HepG2 (cell line): ENCODE data around the gene CA11. TPM values are rescaled to one million over a fixed set of nuclear protein-coding genes. Genes with fewer than 3 reads are reported as not detected.
A peak's percentile ranks its signal among the peaks of the same experiment; 100 is the strongest.

ENCODE experiments used
- CEBPG ChIP-seq: IDR thresholded peaks from 2 replicates; pipeline ENCODE4 v1.6.1; 2016
- ETV5 ChIP-seq: IDR thresholded peaks from 2 replicates; pipeline ENCODE4 v1.6.1; 2018; ENCODE audit warnings: missing biosample characterization, missing genetic modification reagents, inconsistent platforms, borderline replicate concordance
- HNRNPLL ChIP-seq: fragments of 200-400 bp; formaldehyde crosslinking; IDR thresholded peaks from 2 replicates; pipeline ENCODE4 v1.6.1; 2017; ENCODE audit warnings: mild to moderate bottlenecking, low read depth, low read length; ENCODE audit not compliant: poor library complexity, severe bottlenecking
- LCORL ChIP-seq, 2 experiments: fragments of 450-650 bp in 1 of 2; sonication (generic) in 1 of 2; formaldehyde crosslinking in 1 of 2; IDR thresholded peaks; 2 replicates each; pipeline versions ENCODE4 v1.5.0 to v1.6.1; 2017 to 2020; ENCODE audit warnings: antibody characterized with exemption in 1 of 2, missing genetic modification reagents in 1 of 2
- MTF2 ChIP-seq: sonication (generic); formaldehyde crosslinking; IDR thresholded peaks from 2 replicates; pipeline ENCODE4 v1.5.0; 2020; ENCODE audit warnings: missing genetic modification reagents, borderline replicate concordance
- PBX3 ChIP-seq: sonication (generic); formaldehyde crosslinking; IDR thresholded peaks from 2 replicates; pipeline ENCODE4 v1.8.1; 2023; ENCODE audit warnings: missing genetic modification reagents, inconsistent platforms, borderline replicate concordance
- PHB2 ChIP-seq: fragments of 450-650 bp; IDR thresholded peaks from 2 replicates; pipeline ENCODE4 v1.6.1; 2018; ENCODE audit not compliant: partially characterized antibody
- SAP130 ChIP-seq: IDR thresholded peaks from 2 replicates; pipeline ENCODE4 v1.6.1; 2016; ENCODE audit warnings: low read depth
- SNAI1 ChIP-seq: sonication (generic); formaldehyde crosslinking; IDR thresholded peaks from 2 replicates; pipeline ENCODE4 v1.5.0; 2020; ENCODE audit warnings: mild to moderate bottlenecking, missing genetic modification reagents, borderline replicate concordance
- SOX5 ChIP-seq: IDR thresholded peaks from 2 replicates; pipeline ENCODE4 v1.6.1; 2016; ENCODE audit warnings: borderline replicate concordance
- ZBTB2 ChIP-seq: sonication (generic); formaldehyde crosslinking; IDR thresholded peaks from 2 replicates; pipeline ENCODE4 v1.8.0; 2022; ENCODE audit warnings: low read depth, missing genetic modification reagents
- ZBTB7B ChIP-seq: sonication (generic); formaldehyde crosslinking; IDR thresholded peaks from 2 replicates; pipeline ENCODE4 v1.4.0; 2020; ENCODE audit warnings: missing genetic modification reagents
- ZNF33B ChIP-seq: sonication (generic); formaldehyde crosslinking; IDR thresholded peaks from 2 replicates; pipeline ENCODE4 v1.5.1; 2020; ENCODE audit warnings: mild to moderate bottlenecking, missing genetic modification reagents
- ZNF432 ChIP-seq: sonication (generic); formaldehyde crosslinking; IDR thresholded peaks from 2 replicates; pipeline ENCODE4 v1.5.0; 2020; ENCODE audit warnings: missing genetic modification reagents, mild to moderate bottlenecking, borderline replicate concordance
- ZNF512 ChIP-seq: sonication (generic); formaldehyde crosslinking; IDR thresholded peaks from 2 replicates; pipeline ENCODE4 v1.4.0; 2020; ENCODE audit warnings: mild to moderate bottlenecking, missing genetic modification reagents
- ZNF597 ChIP-seq: sonication (generic); formaldehyde crosslinking; IDR thresholded peaks from 2 replicates; pipeline ENCODE4 v1.5.0; 2020; ENCODE audit warnings: missing genetic modification reagents
- ZNF607 ChIP-seq: sonication (generic); formaldehyde crosslinking; IDR thresholded peaks from 2 replicates; pipeline ENCODE4 v1.5.1; 2020; ENCODE audit warnings: missing genetic modification reagents, mild to moderate bottlenecking, borderline replicate concordance
- ZNF629 ChIP-seq: sonication (generic); formaldehyde crosslinking; conservative IDR thresholded peaks from 2 replicates; pipeline ENCODE4 v1.5.0; 2020; ENCODE audit warnings: missing genetic modification reagents
- ZNF761 ChIP-seq: sonication (generic); formaldehyde crosslinking; conservative IDR thresholded peaks from 2 replicates; pipeline ENCODE4 v1.4.0; 2020; ENCODE audit warnings: mild to moderate bottlenecking, missing genetic modification reagents
- polyA plus RNA-seq, 8 experiments: library from polyadenylated mRNA; depleted of rRNA in 3 of 8; stranded (reverse) in 7 of 8; unstranded in 1 of 8; fragments of >200 nt; fragmentation: Illumina TruSeq in 4 of 8; extraction: Trizol in 4 of 8; gene quantifications; 2 replicates each; pipeline versions ENCODE4 v1.2.1 to v1.2.3, GENCODE V29; 2011 to 2016; ENCODE audit warnings: low read depth in 4 of 8, missing spikeins in 1 of 8, mixed read lengths in 1 of 8; ENCODE audit not compliant: insufficient read depth in 1 of 8
- total RNA-seq, 5 experiments: library from RNA; depleted of rRNA; stranded (reverse); fragments of >200 nt; fragmentation: Illumina TruSeq; extraction: Trizol; gene quantifications; 2 replicates each; pipeline ENCODE4 v1.2.3, GENCODE V29; 2016; ENCODE audit warnings: low read depth in 1 of 5
- TF ChIP-seq, protein P1 (sequence below): sonication (generic); formaldehyde crosslinking; conservative IDR thresholded peaks from 2 replicates; pipeline ENCODE4 v1.4.0; 2020; ENCODE audit warnings: mild to moderate bottlenecking, missing genetic modification reagents, moderate library complexity

CA11 gene
- total and polyA plus RNA-seq, 2 of the 13 experiments (the other 11 are each of a cell fraction or from before 2014, with no cell fraction given), result 0.41 to 0.58 TPM

DNA sequence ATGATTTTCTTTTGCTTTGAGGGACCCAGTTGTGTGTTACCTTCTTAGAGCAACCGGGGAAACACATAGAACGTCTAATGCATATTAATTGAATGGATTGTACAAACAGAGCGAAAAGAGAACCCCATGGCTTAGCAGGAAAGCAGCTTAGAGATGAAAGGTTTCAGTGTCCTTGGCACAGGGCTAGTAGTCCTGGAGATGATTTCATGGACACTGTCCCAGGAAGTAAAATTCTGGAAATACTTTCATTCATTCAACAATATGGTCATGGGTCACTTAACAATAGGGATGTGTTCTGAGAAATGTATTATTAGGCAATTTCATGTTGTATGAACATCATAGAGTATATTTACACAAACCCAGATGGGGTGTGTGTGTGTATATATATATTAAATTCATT is 40.1 kb upstream of the CA11 start (continued):
- TF ChIP-seq LCORL (IDR thresholded peaks at IDR 0.05) (no peak), LCORL (CRISPR knock-in tag; IDR thresholded peaks at IDR 0.05) (peak; percentile 4; the same call in 1 of the 2 replicates), ZNF761 (no peak), ZNF597 (CRISPR knock-in tag) (no peak), ETV5 (CRISPR knock-in tag) (peak; percentile 39; the same call in 1 of the 2 replicates), ZNF512 (CRISPR knock-in tag) (no peak), PBX3 (CRISPR knock-in tag) (no peak), SNAI1 (no peak), ZNF33B (CRISPR knock-in tag) (no peak), PHB2 (no peak), SOX5 (CRISPR knock-in tag) (peak; percentile 79), ZNF629 (CRISPR knock-in tag) (no peak), ZBTB2 (CRISPR knock-in tag) (no peak), ZBTB7B (CRISPR knock-in tag) (no peak), SAP130 (CRISPR knock-in tag) (peak; percentile 7; the same call in 1 of the 2 replicates), HNRNPLL (no peak), MTF2 (CRISPR knock-in tag) (no peak), ZNF607 (CRISPR knock-in tag) (no peak), ZNF432 (CRISPR knock-in tag) (no peak), CEBPG (CRISPR knock-in tag) (peak; percentile 31; the same call in 1 of the 2 replicates)
- TF ChIP-seq, protein P1, sequence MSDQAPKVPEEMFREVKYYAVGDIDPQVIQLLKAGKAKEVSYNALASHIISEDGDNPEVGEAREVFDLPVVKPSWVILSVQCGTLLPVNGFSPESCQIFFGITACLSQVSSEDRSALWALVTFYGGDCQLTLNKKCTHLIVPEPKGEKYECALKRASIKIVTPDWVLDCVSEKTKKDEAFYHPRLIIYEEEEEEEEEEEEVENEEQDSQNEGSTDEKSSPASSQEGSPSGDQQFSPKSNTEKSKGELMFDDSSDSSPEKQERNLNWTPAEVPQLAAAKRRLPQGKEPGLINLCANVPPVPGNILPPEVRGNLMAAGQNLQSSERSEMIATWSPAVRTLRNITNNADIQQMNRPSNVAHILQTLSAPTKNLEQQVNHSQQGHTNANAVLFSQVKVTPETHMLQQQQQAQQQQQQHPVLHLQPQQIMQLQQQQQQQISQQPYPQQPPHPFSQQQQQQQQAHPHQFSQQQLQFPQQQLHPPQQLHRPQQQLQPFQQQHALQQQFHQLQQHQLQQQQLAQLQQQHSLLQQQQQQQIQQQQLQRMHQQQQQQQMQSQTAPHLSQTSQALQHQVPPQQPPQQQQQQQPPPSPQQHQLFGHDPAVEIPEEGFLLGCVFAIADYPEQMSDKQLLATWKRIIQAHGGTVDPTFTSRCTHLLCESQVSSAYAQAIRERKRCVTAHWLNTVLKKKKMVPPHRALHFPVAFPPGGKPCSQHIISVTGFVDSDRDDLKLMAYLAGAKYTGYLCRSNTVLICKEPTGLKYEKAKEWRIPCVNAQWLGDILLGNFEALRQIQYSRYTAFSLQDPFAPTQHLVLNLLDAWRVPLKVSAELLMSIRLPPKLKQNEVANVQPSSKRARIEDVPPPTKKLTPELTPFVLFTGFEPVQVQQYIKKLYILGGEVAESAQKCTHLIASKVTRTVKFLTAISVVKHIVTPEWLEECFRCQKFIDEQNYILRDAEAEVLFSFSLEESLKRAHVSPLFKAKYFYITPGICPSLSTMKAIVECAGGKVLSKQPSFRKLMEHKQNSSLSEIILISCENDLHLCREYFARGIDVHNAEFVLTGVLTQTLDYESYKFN (CRISPR knock-in tag), result 0 out of 2 replicates have a peak, but pooled peaks have one; percentile 12
